ENCODE measurements around the gene TNFSF8.

Gene TNFSF8

GRCh38 chr9:114905170-114905940 lies 25.0 kb downstream of the TNFSF8 start:
- DNase-seq (ENCODE audit: low read depth) = no peak

- no peak for DNase-seq (ENCODE audit: low read depth)
These were observed 27.4 kb downstream of the TNFSF8 start for GRCh38 chr9:114902786-114903524.

DNA sequence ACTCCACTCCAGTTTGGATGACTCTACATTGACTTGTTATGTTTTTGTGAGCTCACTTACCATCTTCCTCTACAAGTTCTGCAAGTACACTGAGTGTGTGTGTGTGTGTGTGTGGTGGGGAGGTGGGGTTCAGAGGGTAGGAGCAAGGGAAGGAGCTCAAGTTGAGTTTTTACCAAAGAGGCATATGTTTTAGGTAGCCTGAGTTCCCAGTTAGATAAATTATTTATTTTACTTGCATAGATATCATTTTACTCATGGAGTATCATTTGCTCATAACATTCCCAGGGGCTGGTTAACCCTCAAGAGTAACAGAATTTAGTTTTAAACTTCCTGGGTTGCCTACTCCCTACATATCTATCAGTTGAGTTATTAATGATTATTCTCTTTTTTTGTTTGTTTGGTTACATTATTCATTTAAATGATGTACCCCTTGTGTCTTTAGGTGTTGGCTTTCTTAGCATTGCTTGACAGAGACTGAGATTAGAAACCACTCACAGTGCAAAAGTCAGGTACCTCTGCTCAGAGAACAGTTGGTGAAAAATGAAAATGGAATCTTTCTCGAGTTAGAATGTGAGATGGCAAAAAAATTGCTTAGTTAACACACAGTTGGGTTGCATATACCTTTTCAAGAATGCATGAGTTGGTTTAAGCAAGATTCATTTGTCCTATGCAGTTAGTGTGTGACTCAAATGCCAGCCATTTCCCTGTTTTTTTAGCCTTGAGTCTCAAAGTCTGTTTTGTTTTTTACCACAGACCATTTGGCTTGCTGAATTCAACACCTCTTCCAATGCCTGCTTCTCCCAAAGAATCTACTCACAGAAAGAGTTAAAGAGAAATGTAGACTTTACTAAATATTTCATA lies 29.2 kb downstream of the TNFSF8 start:
- DNase-seq (ENCODE audit: low read depth) = no peak

GRCh38 chr9:114899995-114900394 lies 30.4 kb downstream of the TNFSF8 start:
- DNase-seq (ENCODE audit: low read depth) = no peak

GRCh38 chr9:114899461-114899860 lies 30.9 kb downstream of the TNFSF8 start:
- no peak for DNase-seq (ENCODE audit: low read depth)

DNA sequence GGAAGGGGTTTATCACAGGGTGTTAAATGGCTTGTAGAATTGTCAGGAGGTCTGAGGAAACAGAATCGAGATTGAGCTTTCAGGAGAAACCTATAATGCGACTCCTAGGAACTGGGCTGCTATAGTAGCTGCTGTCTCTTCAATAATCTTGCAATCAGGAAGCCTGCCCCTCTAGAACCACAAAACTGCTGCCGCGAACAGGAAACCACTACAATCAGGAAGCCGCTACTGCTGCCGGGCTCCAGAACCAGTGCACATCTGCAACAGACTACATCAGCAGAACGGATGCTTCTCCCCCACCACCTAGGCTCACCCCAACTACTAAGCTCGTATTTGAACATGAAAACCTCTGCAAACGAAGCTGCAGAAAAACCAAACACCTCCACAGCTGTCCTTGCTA lies 31.6 kb downstream of the TNFSF8 start:
- peak; percentile 60 for DNase-seq (ENCODE audit: low read depth)

GRCh38 chr9:114897196-114897595 lies 33.2 kb downstream of the TNFSF8 start:
- DNase-seq (ENCODE audit: low read depth) = no peak

GRCh38 chr9:114896344-114896743 lies 34.0 kb downstream of the TNFSF8 start:
- no peak for DNase-seq (ENCODE audit: low read depth)

DNA sequence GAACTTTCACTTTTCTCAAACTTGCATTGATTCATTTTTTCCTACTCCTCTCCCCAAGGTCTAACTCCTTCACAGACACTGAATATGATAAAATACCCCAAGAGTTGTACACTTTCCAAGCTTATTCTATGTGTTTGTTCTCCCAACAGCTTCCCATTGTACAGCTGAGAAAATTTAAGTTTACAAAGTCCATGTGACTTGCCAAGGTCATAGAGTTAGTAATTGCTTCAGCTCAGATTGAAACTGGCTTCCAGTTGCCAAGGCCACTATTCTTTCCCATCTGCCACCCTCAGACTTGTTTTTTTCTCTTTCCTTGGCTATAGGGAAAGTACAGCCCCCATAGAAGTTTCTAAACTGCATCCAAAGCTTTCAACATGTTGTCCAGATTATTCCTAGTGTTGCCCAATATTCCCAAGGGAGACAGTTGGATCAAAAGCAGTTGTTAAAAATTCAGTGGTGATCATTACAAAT lies 34.8 kb downstream of the TNFSF8 start:
- no peak for DNase-seq (ENCODE audit: low read depth)

DNA sequence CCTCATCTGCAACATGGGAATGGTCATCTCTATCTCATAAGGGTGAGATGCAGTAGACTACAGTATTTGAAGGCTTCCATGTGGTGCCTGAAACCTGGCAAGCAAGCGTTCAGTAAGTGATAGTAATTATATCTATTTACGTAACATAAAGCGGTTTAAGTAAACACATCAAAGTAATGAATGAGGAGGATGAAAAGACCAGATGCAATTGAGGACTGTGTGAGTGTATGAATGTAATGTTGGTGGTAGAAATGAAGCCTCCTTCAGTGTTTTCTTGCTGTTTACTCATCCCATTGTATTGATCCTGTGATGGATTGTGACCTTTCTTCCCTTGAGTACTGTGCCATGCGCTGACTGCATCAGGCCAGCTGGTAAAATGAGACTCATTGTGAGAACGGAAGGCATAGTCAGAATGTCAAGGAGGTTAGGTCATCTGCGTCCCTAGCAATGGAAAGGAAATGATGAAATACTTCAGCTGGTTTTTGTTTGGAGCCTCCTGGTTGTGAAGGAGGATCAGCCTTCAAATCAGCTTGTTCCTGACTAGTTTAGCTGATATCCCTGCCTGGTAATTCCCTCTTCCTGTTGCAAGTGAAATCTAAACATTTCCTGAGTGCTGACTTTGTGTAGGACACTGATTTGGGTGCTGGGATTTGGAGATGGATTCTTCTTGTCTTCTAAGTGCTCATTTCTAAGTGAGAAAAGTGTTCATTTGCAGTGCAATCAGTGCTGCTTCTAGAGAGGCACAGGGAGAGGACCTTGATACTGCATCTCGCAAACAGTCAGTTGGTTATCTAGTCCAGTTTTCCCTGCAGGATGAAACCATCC lies 35.6 kb downstream of the TNFSF8 start:
- no peak for DNase-seq (ENCODE audit: low read depth)

GRCh38 chr9:114894206-114894605 lies 36.2 kb downstream of the TNFSF8 start:
- DNase-seq (ENCODE audit: low read depth) = no peak

- DNase-seq (ENCODE audit: low read depth) = no peak
These were observed 37.0 kb downstream of the TNFSF8 start for GRCh38 chr9:114893221-114894010.

DNA sequence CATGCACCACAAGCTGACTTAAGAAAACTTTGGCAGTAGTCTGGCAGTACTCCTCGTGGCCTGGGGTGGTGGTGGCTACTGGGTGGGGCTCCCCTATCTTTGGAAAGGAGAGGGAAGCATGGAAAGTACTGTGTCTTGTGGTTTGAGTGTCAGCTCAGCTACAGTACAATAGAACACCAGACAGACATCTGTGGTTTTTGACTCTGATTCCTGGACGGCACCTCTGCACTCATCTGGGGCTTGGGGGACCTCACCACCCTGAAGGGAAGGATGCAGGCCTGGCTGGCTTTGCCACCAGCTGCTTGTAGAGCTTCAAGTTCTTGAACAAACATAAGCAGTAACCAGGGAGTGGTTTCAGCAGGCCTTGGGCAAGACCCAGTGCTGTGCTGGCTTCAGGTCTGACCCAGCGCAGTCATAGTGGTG lies 40.6 kb downstream of the TNFSF8 start:
- no peak for DNase-seq (ENCODE audit: low read depth)

DNA sequence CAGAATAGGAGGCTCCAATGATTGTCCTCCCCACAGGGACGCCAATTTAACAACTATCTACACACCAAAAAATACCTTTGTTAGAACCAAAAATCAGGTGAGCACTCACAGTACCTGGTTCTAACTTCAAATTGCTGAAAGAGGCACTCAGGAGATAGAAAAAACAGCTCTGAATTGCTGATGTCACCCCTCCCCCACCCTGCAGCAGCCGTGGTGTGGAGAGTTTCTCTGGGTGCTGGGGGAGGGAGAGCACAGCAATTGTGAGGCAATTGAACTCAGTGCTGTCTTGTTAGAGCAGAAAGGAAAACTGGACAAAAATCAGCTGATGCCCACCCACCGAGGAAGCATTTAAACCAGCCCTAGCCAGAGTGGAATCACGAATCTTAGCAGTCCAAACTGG lies 41.8 kb downstream of the TNFSF8 start:
- DNase-seq (ENCODE audit: low read depth) = no peak

DNA sequence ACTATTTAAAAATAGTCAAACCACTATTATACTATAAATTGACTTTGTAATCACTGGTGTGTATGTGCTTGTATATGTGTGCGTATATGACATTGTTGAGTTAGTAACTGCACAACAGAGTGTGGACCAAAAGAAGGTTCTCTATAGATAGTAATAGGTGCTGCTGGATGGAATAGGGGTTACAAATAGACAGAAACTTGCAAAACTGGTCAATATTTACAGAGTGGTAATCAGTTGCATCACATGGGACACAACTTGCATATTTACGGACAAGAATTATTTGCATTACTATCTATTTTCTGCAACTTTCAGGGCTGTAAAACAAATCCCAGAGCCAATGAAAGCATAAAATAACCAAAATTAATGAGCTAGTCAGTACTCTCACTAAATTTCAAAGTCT lies 42.4 kb downstream of the TNFSF8 start:
- no peak for DNase-seq (ENCODE audit: low read depth)

DNA sequence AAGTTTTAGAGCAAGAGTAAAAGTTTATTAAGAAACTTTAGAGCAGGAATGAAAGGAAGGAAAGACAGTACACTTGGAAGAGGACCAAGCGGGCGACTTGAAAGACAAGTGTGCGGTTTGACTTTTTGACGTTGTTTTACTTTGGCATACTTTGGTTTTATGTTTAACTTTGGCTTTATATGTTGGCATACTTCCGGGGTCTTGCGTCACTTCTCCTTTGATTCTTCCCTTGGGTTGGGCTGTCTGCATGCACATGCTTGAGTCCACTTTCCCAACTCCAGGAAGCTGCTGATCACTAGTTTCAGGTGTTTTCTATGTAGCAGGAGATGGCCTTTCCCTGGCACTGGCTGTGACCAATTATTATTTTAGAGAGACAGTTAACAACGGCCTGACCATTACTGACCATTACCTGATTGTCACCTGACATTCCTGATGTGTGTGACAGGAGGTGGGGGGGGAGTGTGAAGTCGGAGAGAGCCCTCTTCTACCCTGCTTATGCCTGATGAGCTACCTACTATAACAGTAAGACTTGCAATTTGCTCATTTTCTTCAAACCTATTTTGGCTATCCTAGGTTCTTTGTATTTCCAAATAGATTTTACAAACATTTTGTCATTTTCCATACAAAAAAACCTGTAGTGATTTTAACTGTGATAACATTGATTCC lies 45.5 kb downstream of the TNFSF8 start:
- DNase-seq (ENCODE audit: low read depth) = no peak

DNA sequence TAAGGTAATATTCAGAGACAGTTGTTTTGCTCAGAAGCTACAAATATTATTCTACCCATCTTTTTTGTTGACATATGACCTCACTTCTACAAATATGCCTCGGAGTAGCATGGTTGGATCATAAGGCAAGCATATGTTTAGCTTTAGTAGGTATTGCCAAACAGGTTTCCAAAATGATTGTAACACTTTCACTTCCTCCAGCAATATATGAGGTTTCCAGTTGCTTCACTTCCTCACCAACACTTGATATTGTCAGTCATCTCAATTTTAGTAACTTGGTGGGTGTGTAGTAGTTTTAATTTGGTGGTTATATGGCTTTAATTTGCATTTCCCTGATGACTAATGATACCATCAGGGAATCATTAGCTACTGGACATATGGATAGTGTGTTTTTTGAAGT lies 46.7 kb downstream of the TNFSF8 start:
- DNase-seq (ENCODE audit: low read depth) = no peak

DNA sequence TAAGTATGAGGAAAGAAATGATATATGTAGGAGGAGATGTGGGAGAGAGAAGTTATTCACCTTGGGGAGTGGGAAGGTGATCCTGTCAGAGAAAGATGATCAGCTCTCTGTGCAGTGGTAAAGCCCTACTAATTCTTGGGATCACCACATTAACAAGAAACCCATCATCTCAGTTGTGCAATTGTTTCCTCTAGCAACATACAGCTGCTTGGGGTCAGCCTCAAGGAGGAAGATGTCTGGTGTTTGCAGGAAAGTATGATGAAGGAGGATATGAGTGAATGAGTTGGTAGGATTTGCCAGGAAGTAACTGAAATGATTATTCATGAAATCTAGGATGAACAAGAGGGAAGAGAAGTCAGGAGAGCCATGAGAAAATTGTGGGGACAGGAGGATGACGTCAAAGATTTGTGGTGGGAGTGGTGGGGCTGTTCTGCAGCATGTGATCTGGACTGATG lies 50.1 kb downstream of the TNFSF8 start:
- DNase-seq (ENCODE audit: low read depth) = no peak

GRCh38 chr9:114878879-114879564 lies 51.4 kb downstream of the TNFSF8 start:
- DNase-seq (ENCODE audit: low read depth) = no peak

- DNase-seq (ENCODE audit: low read depth) = no peak
These were observed 60.5 kb downstream of the TNFSF8 start for GRCh38 chr9:114869845-114870244.
